GM18505 (cell line): Measurements from ENCODE around the gene ADGRG1.

Source experiments
- ATAC-seq: cut with Tn5 transposase; IDR thresholded peaks from one replicate; pipeline ENCODE4 v1.9.1; 2021; ENCODE audit not compliant: unreplicated experiment
- POLR2A ChIP-seq: IDR thresholded peaks from 4 replicates; pipeline ENCODE4 v1.6.1; 2011; ENCODE audit warnings: borderline replicate concordance; ENCODE audit not compliant: insufficient read depth, insufficient read length; ENCODE audit errors: extremely low read depth

ADGRG1 gene

GRCh38 chr16:57649846-57650245 is 21.4 kb downstream of the ADGRG1 start:
- no peak for ATAC-seq
- no peak for TF ChIP-seq POLR2A

GRCh38 chr16:57651344-57652333 is 23.2 kb downstream of the ADGRG1 start:
- no peak for TF ChIP-seq POLR2A
- ATAC-seq = no peak

DNA sequence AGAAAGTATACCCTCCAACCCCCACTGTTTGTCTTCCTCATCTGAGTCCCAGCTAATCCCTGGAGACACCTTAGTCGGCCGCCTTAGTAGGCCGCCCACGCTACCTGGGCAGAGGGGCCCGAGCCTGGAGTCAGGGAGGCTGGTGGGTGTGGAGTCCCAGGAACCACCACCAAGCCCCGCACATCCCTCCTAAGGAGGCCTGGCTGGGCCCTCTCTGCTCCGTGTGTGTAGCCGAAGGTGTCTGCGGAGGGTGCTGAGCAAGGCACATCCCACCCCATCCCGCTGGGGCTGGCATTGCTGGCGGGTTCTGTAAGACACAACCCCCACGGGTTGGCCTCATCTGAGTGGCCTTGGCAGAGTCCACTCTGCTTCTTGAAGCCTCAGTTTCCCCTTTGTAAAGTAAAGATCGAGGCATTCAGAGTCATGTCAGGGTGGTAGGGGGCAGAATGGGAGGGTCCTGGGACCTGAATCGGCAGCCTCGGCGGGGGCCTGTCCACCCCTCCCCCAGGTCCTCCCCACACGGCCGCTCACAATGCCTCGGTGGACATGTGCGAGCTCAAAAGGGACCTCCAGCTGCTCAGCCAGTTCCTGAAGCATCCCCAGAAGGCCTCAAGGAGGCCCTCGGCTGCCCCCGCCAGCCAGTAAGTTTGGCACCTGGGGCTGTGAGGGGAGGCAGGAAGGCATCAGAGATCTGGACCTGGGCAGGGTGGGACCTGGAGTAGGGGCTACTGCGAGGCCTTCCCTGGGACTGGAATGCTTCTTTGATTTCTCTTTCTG is 24.5 kb downstream of the ADGRG1 start:
- no peak for ATAC-seq
- no peak for TF ChIP-seq POLR2A

DNA sequence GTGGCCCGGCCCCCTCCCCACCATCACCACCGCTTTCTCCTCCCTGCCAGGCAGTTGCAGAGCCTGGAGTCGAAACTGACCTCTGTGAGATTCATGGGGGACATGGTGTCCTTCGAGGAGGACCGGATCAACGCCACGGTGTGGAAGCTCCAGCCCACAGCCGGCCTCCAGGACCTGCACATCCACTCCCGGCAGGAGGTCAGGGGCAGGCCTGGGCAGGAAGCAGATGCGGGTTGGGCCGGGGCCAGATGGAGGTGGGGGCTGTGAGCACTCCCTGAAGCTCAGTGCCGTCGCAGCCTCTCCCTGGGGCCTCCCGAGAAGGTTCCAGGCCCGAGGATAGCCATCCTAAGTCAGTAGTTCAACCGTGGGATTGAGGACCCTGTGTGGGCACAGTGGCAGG is 25.5 kb downstream of the ADGRG1 start:
- ATAC-seq = no peak
- TF ChIP-seq POLR2A = no peak

DNA sequence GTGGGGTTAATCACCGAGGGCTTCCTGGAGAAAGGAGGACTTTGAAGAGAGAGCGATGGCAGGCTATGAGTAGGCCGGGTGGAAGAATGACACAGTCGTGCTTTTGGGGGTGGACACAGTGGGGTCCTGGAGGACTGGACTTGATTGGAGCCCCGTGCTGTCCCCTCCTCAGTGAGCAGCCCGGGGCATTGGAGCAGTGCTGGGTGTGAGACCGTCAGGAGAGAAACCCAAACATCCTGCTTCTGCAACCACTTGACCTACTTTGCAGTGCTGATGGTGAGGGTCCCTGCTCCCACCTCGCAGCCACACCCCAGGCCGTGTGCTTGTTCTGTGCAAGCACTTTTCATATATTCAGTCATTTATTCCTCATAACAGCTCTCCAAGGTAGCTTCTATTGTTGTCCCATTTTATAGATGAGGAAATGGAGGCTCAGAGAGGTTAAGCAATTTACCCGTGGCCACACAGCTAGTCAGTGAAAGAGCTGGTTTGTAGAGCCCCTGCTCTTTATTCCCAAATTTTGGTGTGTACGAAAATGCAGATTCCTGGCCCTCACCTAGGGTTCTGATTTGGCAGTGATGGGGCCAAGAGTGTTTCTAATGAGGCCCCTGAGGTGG is 28.0 kb downstream of the ADGRG1 start:
- TF ChIP-seq POLR2A = no peak
- no peak for ATAC-seq

- no peak for TF ChIP-seq POLR2A
- ATAC-seq = no peak
Measured at GRCh38 chr16:57657228-57657627, 28.8 kb downstream of the ADGRG1 start.

DNA sequence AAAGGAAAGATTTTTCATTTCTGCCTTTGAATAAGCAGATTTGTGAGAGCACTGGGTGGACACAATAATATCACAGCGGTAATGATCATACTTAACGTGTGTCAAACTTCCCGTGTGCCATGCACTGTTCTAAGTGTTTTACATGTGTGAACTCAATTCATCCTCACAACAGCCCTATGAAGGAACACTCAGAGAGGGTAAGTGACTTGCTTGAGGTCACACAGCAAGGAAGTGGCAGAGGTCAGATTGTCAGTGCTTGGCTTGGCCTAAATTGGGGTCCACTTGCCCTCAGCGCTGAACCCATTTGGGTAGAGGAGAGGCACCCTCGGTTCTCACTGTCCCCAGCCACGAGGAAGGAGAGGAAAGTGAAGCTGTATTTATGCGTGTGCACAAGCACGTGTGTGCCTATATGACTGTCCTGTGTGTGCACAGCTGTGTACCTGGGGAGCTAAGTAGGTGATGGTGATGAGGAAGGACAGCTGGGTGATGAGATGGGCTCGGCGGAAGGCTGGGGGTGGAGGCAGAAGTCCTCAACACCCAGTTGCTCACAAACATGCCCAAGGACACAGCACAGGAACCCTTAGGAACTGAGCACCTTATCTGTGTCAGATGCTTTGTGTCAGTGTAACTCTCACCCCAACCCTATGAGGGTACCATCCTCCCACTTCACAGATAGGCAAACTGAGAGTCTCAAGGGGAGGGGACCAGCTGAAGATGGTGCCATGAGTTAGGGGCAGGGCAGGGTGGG is 29.9 kb downstream of the ADGRG1 start:
- no peak for TF ChIP-seq POLR2A
- ATAC-seq = no peak

DNA sequence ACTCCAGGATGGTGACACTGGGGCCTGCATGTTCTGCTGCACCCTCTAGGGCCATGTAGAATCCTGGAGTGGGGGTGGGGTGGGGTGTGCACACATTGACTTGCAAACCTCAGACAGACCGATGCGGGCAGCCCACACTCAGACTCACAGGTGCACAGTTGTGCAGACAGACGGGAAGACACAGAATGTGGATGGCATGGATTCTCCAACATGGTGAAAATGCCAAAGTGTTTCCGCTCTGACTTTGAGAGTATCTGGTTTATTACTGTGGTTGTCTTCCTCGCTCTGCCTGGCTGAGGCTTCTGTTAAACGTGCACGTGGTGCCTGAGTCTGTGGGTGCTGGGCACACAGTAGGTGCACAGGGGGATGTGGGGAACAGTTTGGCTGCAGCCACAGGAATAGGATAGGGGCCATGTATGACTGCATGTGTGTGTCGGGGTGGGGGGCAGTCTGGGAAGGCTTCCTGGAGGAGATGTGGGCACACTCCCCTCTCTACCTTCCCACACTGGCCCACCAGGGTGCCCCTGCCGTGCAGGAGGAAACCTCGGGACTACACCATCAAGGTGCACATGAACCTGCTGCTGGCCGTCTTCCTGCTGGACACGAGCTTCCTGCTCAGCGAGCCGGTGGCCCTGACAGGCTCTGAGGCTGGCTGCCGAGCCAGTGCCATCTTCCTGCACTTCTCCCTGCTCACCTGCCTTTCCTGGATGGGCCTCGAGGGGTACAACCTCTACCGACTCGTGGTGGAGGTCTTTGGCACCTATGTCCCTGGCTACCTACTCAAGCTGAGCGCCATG is 30.6 kb downstream of the ADGRG1 start:
- no peak for TF ChIP-seq POLR2A
- ATAC-seq = no peak

DNA sequence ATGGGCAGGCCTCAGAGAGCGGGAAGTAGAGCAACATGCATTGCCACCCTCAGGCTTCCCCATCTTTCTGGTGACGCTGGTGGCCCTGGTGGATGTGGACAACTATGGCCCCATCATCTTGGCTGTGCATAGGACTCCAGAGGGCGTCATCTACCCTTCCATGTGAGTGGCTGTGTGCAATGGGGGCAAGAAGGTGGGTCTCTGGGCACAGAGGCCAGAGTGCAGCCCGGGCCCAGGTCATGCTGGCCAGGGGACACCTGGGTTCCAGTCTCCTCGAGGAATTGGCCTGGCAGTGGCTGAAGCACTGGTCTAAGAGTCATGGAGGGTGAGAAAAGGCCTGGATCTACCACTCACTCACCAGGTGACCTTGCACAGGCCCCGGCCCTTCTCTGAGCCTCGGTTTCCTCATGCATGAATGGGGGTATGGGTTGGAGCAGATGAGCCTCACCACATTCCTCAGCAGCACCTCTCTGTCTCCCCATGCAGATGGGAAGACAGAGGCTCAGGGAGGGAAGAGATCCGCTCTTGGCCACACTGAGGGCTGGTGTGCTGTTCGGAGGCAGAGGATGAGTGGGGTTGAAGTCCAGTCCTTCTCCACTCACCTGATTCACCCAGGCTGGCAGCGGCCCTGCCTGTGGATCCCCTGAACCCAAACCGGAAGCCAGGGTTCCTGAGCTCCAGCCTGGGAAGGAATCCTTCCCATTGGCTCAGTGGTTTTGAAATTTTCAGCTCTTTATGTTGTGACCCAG is 32.5 kb downstream of the ADGRG1 start:
- no peak for ATAC-seq
- no peak for TF ChIP-seq POLR2A

DNA sequence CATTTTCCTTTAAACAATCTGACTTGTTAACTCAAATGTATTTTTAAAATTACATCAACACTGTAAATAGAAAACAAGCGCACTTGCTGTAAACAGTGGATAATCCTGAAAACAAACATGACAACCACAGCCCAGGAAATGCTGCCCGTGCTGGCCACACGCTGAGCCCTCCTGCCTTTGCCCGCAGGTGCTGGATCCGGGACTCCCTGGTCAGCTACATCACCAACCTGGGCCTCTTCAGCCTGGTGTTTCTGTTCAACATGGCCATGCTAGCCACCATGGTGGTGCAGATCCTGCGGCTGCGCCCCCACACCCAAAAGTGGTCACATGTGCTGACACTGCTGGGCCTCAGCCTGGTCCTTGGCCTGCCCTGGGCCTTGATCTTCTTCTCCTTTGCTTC is 33.1 kb downstream of the ADGRG1 start:
- no peak for ATAC-seq
- TF ChIP-seq POLR2A = no peak
